RWPE1 (cell line): ENCODE results near the gene HK1.
A peak's percentile ranks its signal among the peaks of the same experiment; 100 is the strongest.

Experiments used
- CTCF ChIA-PET: fragments of 350-600 bp; sonication (Branson Sonifier 250); formaldehyde crosslinking; extraction: SDS; loops from one replicate; lab custom pipeline; 2021; lab: Yijun Ruan, JAX
- POLR2A ChIA-PET: fragments of 400-600 bp; formaldehyde crosslinking; extraction: SDS; loops from one replicate; lab custom pipeline; 2020; ENCODE audit warnings: antibody characterized with exemption; ENCODE audit not compliant: low non-redundant PET; lab: Yijun Ruan, JAX
- DNase-seq: peaks from one replicate; pipeline ENCODE4 v3.0.0; 2012; ENCODE audit warnings: low spot score
- H3K27ac ChIP-seq: fragments of 450-650 bp; 2 replicates; pipeline ENCODE4 v1.5.1; 2017
- CTCF ChIP-seq: fragments of 450-650 bp; conservative IDR thresholded peaks from 2 replicates; pipeline ENCODE4 v1.5.1; 2017; ENCODE audit warnings: low read depth, mild to moderate bottlenecking

HK1 gene

DNA sequence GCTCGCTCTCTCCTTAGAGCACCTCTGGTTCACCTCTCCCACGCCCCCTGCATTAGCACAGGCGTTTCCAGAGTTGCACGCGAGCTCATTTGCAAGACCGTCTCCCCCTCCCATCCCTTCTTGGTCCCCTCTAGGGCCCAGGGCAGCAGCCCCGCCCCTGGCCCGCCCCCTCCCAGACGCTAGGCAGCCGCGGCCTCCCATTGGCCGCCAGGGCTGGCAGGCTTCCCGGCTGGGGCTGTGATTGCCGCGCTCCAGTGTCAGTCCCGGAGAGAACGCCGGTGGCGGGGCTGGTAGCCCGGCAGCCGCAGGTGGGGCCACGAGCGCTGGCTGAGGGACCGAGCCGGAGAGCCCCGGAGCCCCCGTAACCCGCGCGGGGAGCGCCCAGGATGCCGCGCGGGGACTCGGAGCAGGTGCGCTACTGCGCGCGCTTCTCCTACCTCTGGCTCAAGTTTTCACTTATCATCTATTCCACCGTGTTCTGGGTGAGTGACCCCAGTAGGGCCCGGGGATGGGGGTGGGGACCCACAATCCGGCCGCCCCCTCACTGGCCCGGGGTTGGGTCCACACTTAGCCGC lies 173.0 kb downstream of the HK1 start, which contains the start of gene TSPAN15:
Gene TSPAN15, plus strand, starts transcription at position 257 of the 575 bp plus-strand sequence. Its CDS starts 130 bp downstream, at position 387.
- ChIA-PET CTCF (interaction anchor here (0.6 to 1.0 kb wide), 3 partner anchors 12 to 56 kb away, joined by 3 to 4 read pairs (median 3); no protein-coding TSS in a partner anchor), POLR2A (no interaction called here)
- DNase-seq: peak; percentile 92
- no peak for TF ChIP-seq CTCF
- peak within 1 kb of the TSS; percentile 5; the same call in 1 of the 2 replicates for H3K27ac ChIP-seq
